Hematopoietic multipotent progenitor cell treated with erythropoietin and hydrocortisone succinate and interleukin-3 and kit ligand, for 17 days (in vitro differentiated cells): ENCODE data around the gene PKD2.
A peak's percentile ranks its signal among the peaks of the same experiment; 100 is the strongest.
"Not testable (repeated sequence)": the region's sequence is repeated elsewhere in the genome, so short reads cannot be mapped to it uniquely, and the experiment has no call there.

Source experiments
- DNase-seq: peaks from one replicate; pipeline ENCODE4 v3.0.0-alpha.2; 2015; ENCODE audit warnings: low spot score

Gene PKD2

GRCh38 chr4:88070031-88070430, 62.6 kb downstream of the PKD2 start:
- no peak for DNase-seq

GRCh38 chr4:88075336-88075735, 67.9 kb downstream of the PKD2 start:
- no peak for DNase-seq

GRCh38 chr4:88077911-88078524, 70.6 kb downstream of the PKD2 start:
- DNase-seq = no peak

GRCh38 chr4:88078579-88078978, 71.1 kb downstream of the PKD2 start:
- DNase-seq = no peak

GRCh38 chr4:88080626-88081025, 73.2 kb downstream of the PKD2 start:
- DNase-seq = no peak

- DNase-seq = no peak
Observed at GRCh38 chr4:88087004-88087403, 79.6 kb downstream of the PKD2 start.

- no peak for DNase-seq
Observed at GRCh38 chr4:88090898-88091297, 83.5 kb downstream of the PKD2 start.

- no peak for DNase-seq
Observed at GRCh38 chr4:88091378-88091777, 83.9 kb downstream of the PKD2 start.

- DNase-seq = no peak
Observed at GRCh38 chr4:88093874-88094273, 86.4 kb downstream of the PKD2 start.

- no peak for DNase-seq
Observed at GRCh38 chr4:88097301-88097700, 89.9 kb downstream of the PKD2 start.

- no peak for DNase-seq
Observed at GRCh38 chr4:88097781-88098180, 90.3 kb downstream of the PKD2 start.

GRCh38 chr4:88098993-88099752, 91.7 kb downstream of the PKD2 start:
- no peak for DNase-seq

- DNase-seq = no peak
Observed at GRCh38 chr4:88101165-88101564, 93.7 kb downstream of the PKD2 start.

GRCh38 chr4:88102026-88102425, 94.6 kb downstream of the PKD2 start:
- no peak for DNase-seq

GRCh38 chr4:88104902-88105610, 97.6 kb downstream of the PKD2 start:
- DNase-seq = no peak

- no peak for DNase-seq
Observed at GRCh38 chr4:88106205-88106604, 98.8 kb downstream of the PKD2 start.

- peak; percentile 38 for DNase-seq
Observed at GRCh38 chr4:88107406-88108107, 100.1 kb downstream of the PKD2 start.

GRCh38 chr4:88108108-88108465, 100.7 kb downstream of the PKD2 start:
- not testable (repeated sequence) for DNase-seq

GRCh38 chr4:88108747-88109122, 101.3 kb downstream of the PKD2 start:
- no peak for DNase-seq

GRCh38 chr4:88109123-88109881, 101.9 kb downstream of the PKD2 start:
- DNase-seq = no peak

- no peak for DNase-seq
Observed at GRCh38 chr4:88110826-88111225, 103.4 kb downstream of the PKD2 start.

GRCh38 chr4:88112856-88113255, 105.4 kb downstream of the PKD2 start:
- no peak for DNase-seq
